Measurements from ENCODE around the gene ACBD6.

Gene ACBD6

DNA sequence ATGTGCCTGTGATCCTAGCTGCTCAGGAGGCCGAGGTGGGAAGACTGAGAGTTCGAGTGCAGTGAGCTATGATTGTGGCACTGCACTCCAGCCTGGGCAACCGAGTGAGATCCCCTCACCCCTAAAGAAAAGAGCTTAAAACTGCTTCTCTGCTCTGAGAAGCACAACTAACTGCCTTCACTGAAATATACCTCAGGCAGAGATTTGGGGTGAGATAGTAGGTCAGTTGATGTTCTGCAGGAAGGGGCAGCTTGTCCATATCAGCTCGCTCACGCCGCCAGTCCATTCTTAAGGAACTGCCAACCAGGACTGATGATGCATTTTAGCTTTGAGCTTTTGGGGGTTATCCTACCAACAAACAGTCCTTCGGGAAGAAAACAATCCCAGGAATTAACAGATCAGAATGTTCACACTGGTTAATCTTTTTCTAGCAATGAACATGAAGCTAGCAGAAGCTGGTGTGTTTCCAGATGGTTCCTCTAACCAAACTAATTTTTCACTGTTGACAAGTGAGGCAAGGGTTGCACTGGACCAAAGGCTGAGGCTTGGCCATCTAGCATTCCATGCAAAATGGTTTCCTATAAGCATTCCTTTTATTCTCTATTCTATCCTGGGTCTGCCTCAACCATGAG lies 240.7 kb downstream of the ACBD6 start:
- in situ Hi-C loops (cut with MboI; ENCODE audit: low sequenced_read_pairs), result no loop called here

- in situ Hi-C loops (cut with MboI; ENCODE audit: low sequenced_read_pairs), result no loop called here
Measured at GRCh38 chr1:180261030-180261429, 241.3 kb downstream of the ACBD6 start.

DNA sequence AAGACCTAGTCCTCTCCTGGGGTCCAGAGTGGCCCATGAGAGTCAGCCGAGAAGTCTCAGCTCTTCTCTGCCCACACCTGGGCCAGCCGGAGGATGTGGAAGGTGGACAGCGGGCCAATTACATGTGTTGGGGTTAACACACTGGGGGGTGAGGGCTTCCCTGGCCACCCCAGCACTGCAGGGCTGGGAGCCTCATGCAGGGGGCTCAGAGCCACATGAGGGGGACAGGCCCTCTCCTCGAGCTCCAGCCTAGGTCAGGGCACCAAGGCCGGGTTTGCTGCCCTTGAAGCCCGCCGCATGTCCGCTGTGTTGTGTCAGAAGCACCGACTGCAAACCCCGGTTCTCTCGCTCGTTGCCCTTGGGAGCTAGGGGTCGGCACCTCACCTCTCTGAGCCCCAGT lies 241.8 kb downstream of the ACBD6 start:
- in situ Hi-C loops (cut with MboI; ENCODE audit: low sequenced_read_pairs), result no loop called here

GRCh38 chr1:180259431-180260338 lies 242.7 kb downstream of the ACBD6 start:
- in situ Hi-C loops (cut with MboI; ENCODE audit: low sequenced_read_pairs), result loop anchor here (10.0 kb wide), 1 partner anchor 225 kb away; no protein-coding TSS in a partner anchor

DNA sequence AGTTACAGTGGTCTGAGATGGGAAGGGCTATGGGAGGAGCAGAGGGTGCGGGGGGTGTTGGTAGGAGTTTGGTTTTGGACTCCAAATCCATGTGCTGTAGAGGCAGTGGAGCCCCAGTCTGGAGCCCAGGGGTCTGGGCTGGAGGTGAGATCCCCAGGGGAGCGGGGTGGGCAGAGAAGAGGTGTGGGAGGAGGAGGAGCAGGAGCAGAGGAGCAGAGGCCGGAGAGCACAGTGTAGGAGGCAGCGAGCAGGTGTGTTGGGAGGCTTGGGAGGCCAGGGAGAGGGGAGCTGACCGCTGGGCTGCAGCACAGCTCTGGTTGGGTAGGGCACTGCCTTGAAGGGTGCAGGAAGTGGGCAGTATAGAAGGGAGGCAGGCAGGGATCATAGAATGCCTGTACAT lies 243.4 kb downstream of the ACBD6 start:
- in situ Hi-C loops (cut with MboI; ENCODE audit: low sequenced_read_pairs), result loop anchor here (10.0 kb wide), 1 partner anchor 226 kb away; no protein-coding TSS in a partner anchor

GRCh38 chr1:180258290-180258689 lies 244.1 kb downstream of the ACBD6 start:
- in situ Hi-C loops (cut with MboI; ENCODE audit: low sequenced_read_pairs), result loop anchor here (10.0 kb wide), 1 partner anchor 227 kb away; no protein-coding TSS in a partner anchor

- in situ Hi-C loops (cut with MboI; ENCODE audit: low sequenced_read_pairs), result loop anchor here (10.0 kb wide), 1 partner anchor 227 kb away; no protein-coding TSS in a partner anchor
Measured at GRCh38 chr1:180257486-180257885, 244.9 kb downstream of the ACBD6 start.

DNA sequence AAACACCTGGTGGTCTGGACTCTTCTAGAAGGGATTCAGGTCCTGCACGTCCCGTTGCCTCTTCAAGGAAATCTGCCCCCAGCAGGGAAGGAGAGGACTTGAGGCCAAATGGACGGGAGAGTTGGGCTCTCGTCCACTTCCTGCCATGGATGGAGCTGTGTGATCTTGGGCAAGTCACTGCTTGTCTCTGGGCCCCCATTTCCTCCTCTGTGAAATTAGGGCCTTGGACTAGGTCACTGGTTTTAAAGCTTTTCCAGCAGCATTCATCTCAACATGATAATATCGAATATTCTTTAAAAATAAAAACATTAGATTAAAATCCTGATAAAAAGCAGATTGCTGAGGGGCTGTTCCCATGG lies 245.4 kb downstream of the ACBD6 start:
- in situ Hi-C loops (cut with MboI; ENCODE audit: low sequenced_read_pairs), result loop anchor here (10.0 kb wide), 1 partner anchor 228 kb away; no protein-coding TSS in a partner anchor

- in situ Hi-C loops (cut with MboI; ENCODE audit: low sequenced_read_pairs), result loop anchor here (10.0 kb wide), 1 partner anchor 228 kb away; no protein-coding TSS in a partner anchor
Measured at GRCh38 chr1:180256341-180257027, 245.9 kb downstream of the ACBD6 start.

DNA sequence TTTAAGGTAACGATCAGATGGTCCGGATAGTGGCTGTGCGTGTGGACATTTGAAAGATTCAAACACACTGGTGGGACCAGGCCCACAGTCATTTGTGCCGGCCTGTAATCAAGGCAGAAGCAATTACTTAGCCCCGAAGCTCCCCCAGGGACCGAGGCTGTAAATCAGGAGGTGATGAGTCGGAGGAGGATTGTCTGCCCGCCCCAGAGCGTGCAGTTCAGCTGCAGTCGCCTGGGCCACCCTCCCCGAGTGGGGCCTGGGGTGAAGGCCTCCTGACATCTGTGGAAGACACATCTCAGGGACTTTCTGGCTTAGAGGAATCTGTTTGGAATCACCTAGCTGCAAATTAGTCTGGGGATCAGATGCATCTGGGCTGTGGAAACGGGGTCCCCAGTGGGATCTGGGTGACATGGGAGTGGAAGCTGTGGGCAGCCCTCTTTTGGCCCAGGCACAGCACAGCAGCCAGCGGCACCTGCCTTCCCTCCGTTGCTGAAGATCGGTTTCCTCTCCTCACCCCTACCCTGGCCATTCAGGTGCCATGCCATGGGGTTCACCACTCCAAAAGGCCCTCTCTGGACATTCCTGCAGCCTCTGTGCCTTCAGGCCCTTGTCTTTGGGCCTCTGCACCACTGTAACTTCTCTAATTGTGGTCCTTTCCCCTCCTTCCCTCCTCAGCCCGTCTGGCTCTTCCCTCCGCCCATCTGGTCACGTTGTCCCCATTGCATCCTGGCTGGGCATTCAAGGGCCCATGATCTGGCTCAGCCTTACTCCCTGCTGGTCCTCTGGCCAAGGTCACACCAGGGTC lies 246.6 kb downstream of the ACBD6 start:
- in situ Hi-C loops (cut with MboI; ENCODE audit: low sequenced_read_pairs), result loop anchor here (10.0 kb wide), 1 partner anchor 229 kb away; no protein-coding TSS in a partner anchor

DNA sequence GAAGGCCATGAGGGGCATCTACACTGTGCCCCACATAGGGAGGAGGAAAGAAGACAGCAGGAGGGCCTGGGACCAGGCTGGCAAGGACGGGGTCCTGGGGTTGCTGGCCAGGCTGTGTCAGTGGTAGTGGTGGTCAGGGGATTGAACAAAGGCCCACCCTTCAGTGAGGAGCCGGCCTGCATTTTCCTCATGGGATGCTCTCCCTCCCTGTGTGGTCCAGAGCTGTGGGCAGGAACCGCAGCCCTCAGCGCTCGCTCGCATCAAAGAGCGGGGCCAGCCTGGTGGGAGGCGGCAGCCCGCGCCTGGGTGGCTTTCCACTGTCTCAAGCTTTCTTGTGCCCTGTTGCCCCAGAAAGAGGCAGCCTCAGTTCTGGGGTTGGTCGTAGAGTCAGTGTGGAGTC lies 247.5 kb downstream of the ACBD6 start:
- in situ Hi-C loops (cut with MboI; ENCODE audit: low sequenced_read_pairs), result loop anchor here (10.0 kb wide), 1 partner anchor 230 kb away; no protein-coding TSS in a partner anchor

DNA sequence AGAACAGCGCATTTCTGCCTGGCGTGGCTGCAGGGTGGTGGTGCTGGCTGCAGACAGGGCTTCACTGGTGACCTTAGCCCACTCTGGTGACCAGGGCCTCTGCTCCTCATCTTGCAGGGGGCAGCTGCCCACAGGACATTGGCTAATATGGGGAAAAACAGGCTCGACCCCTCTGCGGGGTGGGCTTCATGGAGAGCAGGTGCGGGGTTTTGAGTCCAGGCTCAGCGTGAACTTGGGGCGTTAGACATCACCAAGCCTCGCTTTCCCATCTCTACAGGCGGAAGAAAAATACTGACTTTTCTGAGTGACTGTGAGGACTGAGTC lies 247.9 kb downstream of the ACBD6 start:
- in situ Hi-C loops (cut with MboI; ENCODE audit: low sequenced_read_pairs), result loop anchor here (10.0 kb wide), 1 partner anchor 230 kb away; no protein-coding TSS in a partner anchor

DNA sequence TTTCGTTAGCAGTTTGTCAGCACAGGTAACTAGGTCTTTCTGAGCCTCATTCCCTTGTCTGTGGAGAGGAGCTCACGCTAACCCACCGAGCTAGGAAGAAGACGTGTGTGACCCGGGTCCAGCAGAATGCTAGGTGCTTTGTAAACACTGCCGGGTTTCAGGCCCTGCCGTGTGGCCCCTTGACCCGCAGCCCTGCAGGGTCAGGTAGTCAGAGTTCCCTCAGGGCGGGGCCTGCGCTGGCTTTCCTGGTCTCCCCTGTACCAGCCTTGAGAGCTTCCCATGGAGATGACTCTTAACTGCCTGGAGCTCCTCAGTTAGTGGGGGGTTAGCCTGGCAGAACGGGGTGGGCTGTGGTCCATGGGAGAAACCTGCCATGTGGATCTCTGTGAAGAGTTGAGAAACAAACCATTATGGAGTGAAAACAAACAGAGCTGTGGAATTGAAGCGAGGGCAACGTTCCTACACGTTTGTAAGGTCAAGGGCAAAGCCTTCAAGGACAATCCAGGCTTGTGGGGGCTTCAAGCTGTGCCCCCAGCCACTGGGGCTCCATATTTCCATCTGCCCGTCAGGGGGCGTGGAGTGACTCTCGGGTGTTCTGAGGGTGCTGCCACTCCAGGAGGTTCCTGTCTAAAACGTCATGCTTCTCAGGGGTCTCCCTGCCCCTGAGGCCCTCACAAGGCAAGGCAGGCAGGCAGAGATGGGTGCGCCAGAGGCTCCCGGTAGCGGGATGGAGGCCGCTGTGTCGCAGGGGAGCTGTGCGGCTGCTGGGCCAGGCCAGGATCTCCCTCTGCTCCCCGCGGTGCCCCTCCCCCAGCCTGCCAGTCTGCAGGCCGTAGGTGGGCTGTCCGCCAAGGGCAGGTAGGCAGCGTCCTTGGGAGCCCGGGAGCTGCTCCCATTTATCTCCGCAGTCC lies 248.5 kb downstream of the ACBD6 start:
- in situ Hi-C loops (cut with MboI; ENCODE audit: low sequenced_read_pairs), result loop anchor here (10.0 kb wide), 1 partner anchor 231 kb away; no protein-coding TSS in a partner anchor

GRCh38 chr1:180252638-180253536 lies 249.5 kb downstream of the ACBD6 start:
- in situ Hi-C loops (cut with MboI; ENCODE audit: low sequenced_read_pairs), result loop anchor here (10.0 kb wide), 1 partner anchor 232 kb away; no protein-coding TSS in a partner anchor

- in situ Hi-C loops (cut with MboI; ENCODE audit: low sequenced_read_pairs), result loop anchor here (10.0 kb wide), 1 partner anchor 233 kb away; no protein-coding TSS in a partner anchor
Measured at GRCh38 chr1:180251526-180252305, 250.7 kb downstream of the ACBD6 start.

DNA sequence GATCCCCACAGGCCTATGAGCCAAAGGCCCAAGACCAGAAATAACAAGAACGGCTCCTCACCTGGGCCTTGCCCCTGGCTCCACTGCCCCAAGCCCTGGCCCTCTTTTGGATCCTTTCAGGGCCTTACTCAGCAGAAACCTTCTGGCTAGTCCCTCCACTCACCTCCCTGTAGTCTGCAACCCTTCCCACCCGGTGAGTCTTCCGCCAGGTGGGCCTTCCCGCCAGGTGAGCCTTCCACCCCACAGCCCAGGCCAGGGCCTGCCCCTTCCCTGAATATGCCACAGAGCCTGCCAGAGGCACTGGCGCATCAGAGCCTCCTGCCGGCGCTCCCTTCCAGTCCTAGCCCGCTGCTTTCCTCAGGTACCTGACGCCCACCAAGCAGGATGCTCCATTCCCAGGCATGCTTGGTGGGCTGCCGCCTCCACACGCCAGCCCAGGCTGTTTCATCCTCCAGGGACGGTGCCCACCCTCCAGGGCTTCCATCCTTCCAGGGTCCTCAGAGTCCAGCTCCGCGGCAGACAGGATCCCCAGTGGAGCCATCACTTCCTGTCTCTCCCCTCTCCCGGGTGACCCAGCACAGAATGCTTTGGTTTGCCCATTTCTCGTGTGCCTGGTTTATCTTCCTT lies 251.4 kb downstream of the ACBD6 start:
- in situ Hi-C loops (cut with MboI; ENCODE audit: low sequenced_read_pairs), result loop anchor here (10.0 kb wide), 1 partner anchor 234 kb away; no protein-coding TSS in a partner anchor

GRCh38 chr1:180250499-180250770 lies 251.9 kb downstream of the ACBD6 start:
- in situ Hi-C loops (cut with MboI; ENCODE audit: low sequenced_read_pairs), result loop anchor here (10.0 kb wide), 1 partner anchor 234 kb away; no protein-coding TSS in a partner anchor

Data from HL-60/S4 (cell line).